ENCODE measurements around the gene A2M.

The A2M gene

DNA sequence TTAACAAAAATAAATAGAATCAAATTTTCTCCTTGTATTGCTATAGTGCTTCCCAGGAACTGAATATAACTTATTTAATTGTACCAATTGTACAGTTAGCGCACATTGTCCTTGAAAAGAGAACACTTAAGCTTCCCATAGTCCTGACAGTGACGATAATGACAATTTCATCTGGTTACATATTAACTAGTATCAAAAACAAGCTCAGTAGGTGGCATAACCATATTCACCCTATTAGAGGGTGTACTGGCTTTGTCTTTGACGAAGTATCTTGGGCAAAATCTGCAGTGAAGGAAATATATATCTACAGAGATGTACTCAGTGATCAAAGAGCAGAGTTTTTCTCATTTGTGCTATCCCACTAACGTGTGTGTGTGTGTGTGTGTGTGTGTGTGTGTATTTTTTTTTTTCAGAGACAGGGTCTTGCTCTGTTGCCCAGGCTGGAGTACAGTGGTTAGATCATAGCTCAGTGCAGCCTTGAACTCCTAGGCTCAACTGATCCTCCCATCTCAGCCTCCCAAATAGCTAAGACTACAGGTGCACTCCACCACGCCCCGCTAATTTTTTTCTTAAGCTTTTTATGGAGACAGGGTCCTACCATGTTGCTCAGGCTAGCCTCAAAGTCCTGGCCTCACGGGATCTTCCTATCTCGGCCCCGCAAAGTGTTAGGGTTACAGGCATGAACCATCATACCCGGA is 4.9 kb upstream of the A2M start:
- DNase-seq: no peak

DNA sequence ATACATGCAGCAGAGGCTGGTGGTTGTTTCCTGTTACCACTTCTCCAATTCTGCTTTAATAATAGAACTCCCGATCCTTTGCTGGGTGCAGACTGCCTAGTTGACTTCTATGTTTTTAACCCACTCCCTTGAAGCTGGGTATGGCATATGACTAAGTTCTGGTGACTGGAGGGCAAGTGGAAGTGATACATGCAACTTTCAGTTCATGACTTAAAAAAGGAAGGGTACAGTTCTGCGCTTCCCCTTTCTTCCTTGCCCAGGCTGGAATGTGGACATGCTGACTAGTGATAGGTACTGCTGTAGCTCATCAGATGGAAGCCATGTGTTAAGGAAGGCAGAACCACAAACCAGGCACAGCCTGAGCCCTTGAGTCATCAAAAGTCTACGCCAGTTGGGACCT is 2.4 kb upstream of the A2M start:
- DNase-seq: no peak

DNA sequence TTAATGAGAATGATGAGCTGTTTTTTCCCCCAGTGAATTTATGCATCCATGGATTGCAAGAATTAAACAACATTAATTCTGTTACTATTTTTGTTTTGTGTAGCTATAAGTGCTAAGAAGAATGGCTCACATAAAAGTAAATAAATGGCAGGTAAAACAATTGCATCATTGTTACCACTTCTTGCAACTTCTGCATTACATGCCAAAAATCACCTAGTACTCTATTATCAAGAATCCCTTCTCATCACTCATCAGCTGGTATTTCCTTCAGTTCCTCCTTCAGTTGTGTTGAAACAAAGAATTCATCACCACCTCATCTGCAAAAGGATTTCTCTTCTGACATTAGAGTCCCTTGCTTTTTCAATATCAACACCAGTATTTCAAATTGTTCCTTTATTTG is 773 bp downstream of the A2M start:
- no peak for DNase-seq

DNA sequence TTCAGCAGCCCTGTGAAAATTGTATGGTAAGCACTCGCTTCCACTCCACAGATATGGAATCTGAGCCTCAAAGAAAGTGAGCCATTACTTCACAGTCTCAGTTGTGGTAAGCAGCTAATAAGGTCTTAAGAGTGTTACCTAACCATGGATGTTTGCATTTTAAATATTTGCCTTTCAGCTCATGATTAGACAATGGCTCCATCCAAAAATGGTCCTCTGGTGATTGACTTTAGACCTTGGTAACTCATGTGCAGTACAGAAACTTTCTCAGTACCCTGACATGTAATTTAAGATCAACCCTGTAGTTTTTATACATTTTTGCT is 1.8 kb downstream of the A2M start:
- DNase-seq: no peak

DNA sequence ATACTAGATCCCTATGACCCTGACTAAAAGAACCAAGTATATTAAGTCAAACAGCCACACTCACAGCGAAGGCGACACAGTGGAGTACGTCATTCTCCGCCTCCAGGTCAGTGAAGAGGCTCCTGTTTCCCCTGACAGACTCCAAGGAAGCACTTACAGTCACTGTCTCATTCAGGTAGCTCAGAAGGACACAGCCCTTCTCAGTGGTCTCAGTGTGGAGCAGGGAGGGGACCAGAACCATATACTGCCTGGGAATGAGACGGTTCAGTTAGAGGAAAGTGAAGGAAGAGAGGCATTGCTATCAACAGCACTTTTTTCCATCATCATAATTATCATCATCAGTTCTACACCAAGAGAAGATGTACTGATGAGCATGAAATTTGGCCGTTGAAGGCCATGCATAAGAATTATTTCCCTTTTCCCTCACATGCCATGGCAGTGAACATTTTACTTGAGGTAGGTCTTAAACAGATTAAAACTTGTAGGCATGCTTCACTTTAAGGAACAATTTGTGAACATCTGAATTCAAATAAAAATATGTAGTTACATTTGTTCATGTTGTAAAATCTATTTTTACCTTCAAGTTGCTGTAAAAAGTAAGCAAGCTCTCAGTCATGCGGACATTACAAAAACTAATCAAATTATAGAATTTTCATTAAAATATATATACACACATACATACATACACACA is 2.3 kb downstream of the A2M start:
- DNase-seq: no peak

DNA sequence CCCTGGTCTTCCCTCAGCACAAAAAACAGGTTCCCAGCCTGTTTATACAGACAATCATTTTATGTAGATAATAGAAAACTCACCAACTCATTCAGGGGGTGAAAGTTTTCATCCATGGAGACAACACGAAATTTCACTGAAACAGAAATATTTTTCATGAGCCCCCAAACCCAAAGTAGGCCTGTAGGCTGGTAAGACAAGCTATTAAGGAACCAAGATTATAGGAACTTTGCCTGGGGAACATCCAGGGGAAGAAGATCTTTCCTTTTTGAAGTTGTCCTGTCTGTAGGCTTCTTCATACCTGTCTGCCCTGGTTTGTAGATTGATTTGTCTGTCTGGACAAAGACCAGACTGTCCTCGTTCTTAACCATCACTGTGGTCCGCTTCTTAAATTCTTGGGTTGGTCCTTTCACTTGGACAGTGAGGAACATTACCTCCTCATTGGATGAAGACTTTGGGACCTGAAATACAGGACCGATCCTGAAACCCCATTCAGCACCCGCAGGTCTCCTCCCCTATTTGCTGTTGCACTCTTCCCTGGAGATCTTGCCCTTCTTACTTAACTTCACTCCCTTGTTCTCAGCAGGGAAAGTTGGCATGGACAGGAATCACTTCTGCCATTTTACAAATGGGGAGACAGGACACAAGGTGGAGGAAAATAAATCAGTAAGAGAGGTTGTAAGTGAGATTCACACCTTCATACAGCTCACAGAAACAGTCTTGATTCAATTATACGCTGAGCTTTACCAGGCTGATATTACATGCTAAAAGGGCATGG is 3.5 kb downstream of the A2M start:
- DNase-seq: no peak

DNA sequence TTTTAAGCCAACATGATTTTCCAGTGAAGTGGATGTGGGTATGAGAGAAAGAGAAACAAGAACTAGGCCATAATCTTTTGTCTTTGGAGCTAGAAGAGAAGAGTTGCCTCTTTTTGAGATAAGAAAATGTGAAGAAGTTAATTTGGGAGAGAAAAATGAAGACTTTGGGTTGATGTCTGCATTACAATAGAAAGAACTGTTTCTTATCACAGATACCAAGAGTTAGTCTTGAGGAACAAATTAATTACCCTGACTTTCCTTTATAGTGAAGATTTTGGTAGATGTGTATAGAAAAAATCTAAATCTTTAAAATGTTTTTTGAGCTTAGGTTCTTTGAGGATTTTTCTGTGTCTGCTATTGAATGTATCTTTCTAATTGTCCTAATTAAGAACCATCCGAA is 4.2 kb downstream of the A2M start:
- DNase-seq: no peak

DNA sequence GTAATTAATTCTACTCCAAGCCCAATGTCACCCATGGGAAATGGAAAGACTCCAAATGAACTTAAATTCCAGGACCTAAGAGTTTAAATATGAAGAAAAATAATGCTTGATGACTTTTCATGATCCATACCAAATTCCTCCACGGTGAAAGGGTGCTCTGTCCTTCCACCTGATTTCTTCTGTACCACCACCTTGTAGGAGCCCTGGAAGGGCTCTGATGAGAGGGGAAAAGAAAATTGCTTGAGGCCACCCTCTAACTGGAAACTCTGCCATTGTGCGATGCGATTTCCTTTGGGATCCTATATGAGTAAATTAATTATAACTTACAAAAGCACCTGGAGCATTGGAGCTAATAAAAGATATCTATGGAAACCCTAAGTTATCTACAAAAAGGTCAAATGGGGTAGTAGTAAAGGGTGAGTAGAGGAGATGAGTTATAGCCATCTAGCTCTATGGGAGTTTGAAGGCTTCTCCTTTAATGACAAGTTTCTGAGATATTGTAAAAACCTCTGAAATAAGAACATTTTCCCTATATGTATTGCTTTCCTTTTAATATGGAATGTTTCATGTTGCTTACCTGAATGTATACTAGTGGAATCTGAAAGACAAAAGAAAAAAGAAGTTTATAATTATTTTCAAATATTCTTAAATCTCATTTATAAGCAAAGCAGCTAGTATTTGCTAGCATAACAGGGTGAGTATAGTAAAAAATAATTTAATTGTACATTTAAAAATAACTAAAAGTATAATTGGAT is 5.8 kb downstream of the A2M start:
- DNase-seq: no peak

DNA sequence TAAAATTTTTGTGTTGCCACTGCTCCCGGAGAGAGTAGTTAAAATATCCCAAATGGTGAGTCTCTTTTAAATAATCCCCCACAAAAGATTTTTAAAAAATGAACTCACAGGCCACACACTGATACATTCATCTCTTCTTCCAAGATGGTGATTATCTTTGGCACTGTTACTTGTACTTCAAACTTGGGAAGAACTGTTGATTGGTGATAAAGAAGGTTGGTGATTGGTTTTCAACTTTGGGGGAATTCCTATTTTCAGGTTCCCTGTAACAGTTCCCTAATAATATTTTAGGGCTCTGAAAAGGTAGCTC is 6.6 kb downstream of the A2M start:
- no peak for DNase-seq

DNA sequence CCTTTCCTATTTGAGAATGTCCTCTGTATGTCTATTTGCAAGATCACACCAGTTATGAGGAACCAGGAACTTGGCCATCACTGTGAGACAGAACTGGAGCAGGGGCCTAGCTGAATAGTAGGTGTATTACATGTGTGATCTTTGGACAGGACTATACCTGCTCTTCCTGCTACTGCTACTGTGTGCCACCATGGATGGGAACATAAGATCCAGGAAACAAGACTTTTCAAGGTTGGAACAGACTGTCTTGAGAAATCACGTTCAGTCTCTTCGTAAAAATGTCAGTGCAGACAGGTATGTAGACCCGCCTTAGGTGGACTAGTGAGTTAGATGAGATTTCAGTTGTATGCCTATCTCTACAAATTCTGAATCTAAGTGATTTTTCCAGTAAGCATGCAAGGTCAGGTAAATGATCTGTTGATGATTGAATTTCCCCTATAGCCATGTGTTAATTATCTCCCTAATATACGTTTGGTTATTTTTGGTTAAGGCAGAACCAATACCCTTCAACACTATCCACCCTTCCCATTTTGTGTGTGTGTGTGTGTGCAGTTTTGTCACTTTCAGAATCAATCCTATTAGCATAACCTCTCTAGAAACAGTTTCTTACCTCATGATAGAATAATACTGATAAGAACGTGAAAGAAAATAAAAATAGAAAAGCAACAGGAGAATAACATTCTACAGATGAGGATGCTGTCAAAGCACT is 7.1 kb downstream of the A2M start:
- no peak for DNase-seq

DNA sequence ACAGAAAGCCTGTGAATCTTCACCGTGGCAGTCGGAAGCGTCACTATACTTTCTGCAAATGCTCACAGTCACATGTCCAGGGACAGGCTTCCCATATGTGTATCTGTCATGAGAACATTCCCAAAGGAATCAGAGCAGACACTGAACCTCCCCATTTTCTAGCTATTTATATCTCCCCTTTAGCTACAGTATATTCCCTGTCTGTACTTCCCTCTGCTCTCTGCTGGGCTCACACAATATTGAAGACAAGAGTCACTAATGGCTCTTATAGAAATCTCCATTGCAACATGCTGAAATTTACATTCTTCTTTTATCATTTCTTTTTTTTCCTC is 8.2 kb downstream of the A2M start:
- no peak for DNase-seq

DNA sequence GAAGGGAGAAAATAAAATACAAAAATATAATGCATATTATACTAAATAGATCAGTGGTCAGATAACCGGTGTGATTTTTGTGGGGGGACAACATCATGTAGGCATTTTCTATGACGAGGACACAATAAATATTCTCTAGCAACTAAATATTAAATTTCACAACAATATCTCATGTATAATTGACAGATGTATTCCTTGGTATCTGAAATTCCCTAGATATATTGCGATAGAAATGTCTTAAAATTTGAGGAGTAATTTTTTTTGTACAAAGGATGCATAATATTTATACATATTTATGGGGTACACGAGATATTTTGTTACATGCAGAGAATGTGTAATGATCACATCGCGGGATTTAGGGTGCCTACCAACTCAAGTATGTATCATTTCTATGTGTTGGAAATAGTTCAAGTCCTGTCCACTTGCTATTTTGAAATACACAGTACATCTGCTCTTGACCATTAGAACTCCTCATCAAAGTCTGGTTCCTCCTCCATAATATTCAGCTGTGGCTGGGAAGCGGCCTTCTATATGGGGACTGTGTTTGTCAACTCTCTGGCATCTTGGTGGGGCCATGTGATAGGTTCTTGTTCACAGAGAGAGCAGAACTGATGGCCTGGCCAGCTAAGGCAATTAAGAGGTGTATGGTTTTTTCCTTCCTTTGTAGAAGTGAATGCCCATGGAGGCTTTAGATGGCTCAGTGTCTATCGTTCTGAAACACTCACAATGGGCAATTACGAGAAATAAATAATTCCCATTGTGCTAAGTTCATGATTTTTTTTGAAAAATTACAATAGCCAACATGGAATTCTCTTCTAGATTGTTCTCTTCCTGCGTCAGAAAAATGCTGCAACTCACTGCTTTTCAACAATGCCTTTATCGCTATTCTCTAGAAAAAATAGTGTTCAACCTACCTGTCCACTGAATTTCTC is 8.8 kb downstream of the A2M start:
- DNase-seq: no peak

DNA sequence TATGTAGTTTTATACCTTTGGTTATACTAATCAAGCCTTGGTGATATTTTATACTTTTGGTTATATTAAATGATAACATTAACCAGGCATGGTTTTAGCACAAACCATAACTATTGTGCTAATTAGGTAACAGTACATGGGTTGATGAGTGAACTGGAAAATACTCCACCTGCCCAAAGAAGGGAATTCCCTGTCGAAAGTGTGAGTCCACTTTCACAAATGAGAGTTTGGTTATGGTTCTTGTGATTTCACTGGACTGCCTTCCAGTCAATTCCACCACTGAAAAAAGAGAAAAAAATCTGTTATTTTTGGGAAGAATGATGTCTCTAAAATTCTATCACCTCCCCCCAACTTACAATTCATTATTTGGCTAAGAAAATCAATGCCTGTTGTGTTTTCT is 9.7 kb downstream of the A2M start:
- DNase-seq: no peak

DNA sequence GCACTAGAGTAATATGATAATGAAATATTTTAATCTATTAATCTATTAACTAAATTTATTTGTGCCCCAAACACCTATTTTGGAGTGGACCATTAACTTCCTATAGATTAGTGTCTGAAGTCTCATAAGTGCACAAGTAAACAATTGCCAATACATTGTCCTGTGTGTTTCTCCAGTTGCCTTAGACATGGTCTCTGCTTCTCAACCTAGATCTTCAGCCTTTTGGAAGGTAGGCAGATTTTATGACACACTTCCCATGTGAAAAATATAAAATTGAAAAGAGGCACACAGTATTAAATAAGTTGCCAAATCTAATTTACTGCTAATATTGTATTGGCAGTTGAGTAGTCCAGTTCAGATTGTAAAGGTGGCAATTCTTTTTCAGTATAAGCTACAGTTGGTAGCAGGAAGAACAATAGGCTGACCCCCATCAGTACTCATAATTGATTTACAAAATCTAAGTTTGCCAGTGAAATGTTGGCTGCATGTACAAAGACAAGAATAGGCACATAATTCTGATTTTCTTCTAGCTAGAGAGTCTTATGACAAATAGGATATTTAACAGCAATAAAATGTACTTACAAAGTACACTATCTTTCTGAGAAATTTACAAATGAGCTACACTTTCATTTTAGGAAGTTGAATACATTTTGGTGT is 10.8 kb downstream of the A2M start:
- DNase-seq: no peak

DNA sequence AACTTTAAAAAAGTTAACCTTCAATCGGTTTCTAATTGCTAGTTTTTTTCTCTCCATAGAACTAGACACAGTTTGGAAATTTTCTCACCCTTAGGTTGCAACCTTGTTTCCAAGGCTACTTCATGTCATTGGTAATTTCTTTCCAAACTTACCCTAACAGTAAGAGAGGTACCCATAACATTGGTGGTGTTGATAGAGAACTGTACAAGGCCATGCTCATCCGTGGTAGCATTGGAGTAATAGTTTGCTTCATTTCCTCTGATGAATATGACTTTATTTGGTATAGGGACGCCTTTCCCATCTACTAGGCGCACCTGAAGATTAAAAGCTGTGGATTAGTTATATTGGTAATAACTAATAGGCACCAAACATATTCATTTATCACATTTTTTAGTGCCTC is 11.6 kb downstream of the A2M start:
- DNase-seq: no peak

DNA sequence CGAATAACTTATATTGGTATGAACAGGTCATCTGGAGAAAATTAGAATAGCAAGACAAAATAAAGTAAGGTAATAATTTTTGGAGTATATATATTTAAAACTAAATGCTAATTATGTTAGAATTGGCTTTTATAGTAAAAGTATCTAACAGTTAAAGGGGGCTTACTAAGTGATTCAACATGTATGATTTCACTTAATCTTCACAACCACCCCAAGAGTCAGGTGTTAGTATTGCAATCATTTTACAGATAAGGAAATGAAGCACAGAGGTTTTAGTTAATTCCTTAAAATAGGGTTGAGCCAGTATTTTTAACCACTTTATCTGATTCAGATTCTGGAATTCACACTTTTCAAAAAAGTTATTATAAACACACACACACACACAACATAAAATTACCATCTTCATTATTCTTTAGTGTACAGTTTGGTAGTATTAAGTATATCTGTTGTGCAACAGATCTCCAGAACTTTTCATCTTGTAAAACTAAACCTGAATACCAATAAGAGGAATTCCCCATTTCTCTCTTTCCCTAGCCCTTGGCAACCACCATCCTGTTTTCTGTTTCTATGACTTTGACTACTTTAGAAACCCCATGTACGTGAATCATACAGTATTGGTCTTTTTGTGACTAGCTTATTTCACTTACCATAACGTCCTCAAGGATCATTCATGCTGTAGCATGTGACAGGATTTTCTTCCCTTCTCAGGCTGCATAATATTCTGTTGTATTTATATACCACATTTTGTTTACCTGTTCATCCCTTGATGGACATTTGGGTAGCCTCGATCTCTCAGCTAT is 12.5 kb downstream of the A2M start:
- DNase-seq: no peak

DNA sequence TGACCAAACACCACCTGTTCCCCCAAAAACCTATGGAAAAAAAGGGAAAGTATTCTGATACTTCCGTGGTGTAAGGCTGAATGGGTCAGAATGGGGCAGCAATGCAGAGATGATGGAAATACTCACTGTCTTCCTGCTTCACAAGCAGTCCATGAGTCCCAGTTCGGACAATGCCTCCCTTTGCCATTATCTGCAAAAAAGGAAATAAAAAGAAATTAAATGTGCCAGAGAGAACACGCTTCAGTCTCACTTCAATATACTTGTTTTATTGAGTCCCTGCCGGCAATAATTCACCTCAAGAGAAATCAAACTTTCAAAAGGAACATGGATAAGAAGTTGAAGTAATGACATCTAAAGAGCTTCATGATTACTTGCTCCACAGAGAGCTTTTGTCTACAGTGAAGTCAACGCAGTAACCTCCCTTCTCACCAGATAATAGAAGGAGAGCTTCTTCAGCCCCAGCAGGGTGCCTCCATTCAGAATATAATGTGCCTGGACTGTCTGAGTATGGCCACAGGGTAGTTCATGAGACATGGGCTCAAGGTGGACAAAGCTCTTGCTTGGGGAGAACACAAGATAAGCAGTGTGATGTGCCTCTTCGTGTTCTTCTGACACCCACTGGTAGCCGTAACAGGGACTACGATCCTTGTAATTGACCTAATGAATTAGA is 14.6 kb downstream of the A2M start:
- DNase-seq: no peak

DNA sequence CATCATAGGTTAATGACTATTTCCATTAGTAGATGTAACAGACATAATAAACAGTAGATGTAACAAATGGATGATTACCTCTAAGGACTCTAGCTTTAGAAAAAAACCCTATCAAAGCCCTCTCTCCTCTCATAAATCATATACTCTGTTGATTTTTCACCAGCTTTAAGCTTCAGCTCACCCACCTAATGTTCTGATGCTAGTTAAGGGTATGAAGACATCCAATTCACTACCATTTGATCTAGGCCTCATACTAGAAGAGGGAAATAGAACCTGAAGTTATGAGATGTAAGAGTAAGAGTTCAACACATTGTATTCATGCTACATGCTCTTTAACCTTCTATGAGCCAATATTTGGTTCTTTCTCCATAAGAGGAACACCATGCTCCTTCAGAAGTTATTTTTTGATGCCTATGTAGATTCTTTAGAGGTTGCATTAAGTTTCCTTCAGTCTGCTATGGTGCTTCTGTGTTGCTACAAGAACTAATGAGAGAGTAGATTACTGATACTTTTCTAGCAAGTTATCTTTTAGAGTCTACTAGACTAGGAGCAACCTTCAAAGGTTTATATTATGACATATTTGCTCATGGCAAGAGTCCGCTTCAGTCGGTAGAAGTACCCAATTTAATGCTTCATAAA is 16.0 kb downstream of the A2M start:
- DNase-seq: no peak

DNA sequence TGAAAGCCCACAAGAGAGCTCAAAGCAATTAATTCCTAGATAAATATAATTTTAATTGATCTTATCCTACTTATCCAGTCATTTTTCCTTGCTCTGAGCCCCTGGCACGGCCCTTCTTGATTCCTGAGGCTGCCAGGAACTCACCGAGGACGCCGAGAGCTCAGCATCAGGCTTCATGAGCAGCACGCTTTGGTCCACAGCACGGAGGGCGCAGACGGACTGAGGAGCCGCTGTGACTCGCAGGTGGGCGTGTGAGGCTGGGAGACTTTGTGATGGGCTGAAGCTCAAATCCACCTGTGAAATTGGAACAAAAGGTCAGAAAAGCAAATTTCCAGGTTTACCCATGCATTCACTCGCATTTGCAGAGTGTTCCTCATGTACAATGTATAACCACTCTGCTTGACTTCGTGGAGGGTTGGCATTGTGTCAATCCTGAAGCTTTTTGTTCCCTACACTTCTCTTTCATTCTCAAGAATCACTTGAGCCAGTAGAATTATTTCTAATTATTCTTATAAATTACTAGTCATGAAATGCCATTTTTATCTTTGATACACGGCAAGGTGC is 17.2 kb downstream of the A2M start:
- no peak for DNase-seq

Data from eye (tissue), 1 donor.